GM21381 (cell line): ENCODE data around the gene TMEM259.
"Not testable (repeated sequence)": the region's sequence is repeated elsewhere in the genome, so short reads cannot be mapped to it uniquely, and the experiment has no call there.

Source experiments
- ATAC-seq: cut with Tn5 transposase; IDR thresholded peaks from one replicate; pipeline ENCODE4 v1.9.1; 2021; ENCODE audit warnings: mild to moderate bottlenecking, moderate library complexity; ENCODE audit not compliant: unreplicated experiment

TMEM259 gene

GRCh38 chr19:1040476-1041271, 19.8 kb upstream of the TMEM259 start:
- peak; percentile 45 for ATAC-seq

- peak; percentile 61 for ATAC-seq
Measured at GRCh38 chr19:1039646-1040475, 18.9 kb upstream of the TMEM259 start, which contains the start of gene ABCA7. TSS of gene ABCA7 (plus strand) at chr19:1040107. CDS start at chr19:1041362, 1,255 bp downstream.

DNA sequence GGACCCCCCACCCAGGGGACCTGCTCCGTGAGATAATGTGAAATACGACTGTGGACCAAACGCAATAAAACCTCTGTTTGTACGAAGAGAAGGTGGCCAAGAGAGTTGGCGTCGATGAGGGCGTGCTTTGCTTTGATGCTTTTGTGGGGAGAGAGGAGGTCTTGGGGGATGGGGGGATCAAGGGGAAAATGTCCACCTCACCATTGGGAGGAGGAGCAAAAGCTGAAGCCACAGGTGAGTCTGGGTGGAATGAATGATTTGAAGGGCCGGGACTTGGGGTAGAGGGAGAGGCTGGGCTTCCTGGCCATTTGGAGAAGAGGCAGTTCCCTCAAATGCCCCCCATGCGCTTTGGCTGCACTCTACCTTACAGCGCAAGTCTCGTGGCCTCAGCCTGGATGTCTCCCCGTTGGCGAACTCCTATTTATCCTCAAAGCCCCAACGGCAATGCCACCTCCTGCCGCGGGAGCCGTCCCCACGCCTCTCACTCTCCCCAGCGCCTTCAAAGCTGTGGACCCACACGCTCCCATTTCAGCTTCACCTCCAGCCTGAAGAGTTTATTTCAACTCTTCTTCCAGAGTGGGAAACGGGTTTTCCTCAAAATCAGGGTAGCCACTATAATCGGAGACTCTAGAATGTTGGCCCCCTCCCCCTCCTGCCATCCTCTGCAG, 18.2 kb upstream of the TMEM259 start:
- ATAC-seq, result no peak

- ATAC-seq, result peak; percentile 8
Measured at GRCh38 chr19:1037621-1038064, 16.7 kb upstream of the TMEM259 start.

DNA sequence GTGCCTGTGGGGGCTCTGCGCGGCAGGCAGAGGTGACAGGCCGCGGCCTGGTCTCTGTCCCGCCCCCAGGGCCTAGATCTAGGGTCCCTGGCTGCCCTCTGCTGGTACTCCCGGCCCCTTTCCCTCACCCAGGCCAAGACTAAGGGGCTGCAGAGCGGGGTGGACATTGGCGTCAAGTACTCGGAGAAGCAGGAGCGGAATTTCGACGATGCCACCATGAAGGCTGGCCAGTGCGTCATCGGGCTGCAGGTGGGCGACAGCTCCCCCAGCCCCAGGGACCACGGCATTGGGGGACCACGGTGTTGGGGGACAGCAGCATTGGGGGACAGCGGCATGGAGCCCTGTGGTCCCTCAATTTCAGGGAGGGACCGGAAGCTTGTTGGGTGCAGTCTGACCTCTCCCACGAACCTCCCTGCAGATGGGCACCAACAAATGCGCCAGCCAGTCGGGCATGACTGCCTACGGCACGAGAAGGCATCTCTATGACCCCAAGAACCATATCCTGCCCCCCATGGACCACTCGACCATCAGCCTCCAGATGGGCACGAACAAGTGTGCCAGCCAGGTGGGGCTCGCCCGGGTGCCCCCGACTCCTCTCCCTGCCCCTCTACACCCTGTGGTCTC, 15.2 kb upstream of the TMEM259 start:
- ATAC-seq, result no peak

DNA sequence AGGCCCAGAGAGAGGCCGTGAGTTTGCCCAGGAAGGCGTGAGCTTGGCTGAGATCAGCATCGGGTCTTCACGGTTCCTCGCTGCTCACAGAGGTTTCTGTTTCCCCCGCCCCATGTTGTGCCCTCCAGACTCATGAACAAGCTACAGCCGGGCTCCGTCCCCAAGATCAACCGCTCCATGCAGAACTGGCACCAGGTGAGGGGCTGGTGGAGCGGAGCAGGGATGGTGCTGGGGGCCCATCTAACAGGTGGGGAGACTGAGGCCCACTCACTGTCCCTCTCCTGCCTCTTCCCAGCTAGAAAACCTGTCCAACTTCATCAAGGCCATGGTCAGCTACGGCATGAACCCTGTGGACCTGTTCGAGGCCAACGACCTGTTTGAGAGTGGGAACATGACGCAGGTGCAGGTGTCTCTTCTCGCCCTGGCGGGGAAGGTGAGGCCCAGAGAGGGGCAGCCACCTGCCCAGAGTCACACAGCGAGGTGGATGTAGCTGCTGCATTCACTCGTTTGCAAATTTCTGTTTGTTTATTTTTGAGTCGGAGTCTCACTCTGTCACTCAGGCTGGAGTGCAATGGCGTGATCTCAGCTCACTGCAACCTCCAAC, 11.4 kb upstream of the TMEM259 start:
- no peak for ATAC-seq

DNA sequence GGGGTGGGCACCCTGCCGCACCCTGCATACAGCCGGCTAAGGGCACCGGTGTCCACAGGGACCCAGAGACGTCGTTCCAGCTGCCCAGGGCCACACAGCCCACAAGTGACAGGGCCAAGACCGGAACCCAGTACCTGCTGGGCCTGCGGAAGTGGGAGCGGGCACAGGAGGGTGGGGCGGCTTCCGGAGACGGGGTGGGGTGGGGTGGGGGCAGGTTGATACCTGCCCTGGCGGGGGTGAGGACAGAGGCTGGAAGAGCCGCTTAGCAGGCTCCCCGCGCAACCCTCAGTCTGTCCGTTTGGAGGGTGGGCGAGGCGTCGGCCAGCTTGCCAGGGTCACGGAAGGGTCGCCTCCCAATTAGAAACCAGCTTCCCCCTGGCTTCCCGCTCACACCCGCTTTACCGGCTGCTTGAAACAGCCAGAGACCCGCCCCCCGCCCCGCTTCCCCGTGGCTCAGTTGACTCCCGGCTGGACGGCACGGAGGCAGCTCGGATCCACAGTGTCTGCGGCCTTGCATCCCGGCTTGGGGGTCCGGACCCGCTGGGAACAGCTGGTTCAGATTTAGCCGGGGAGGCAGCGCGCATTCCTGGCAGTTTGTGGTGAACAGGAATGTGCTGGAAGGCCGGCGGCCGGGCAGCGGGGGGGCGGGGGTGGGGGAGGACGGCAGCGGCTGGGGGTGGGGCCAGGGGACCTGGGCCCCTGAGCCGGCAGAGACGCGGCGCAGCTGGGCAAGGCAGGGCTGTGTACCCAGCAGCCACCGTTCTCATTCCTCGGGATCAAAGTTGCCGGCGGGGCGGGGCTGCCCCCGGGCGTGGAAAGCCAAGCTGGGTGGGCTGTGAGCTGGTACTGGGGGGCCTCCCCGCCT, 7.4 kb upstream of the TMEM259 start:
- ATAC-seq, result peak; percentile 31

- ATAC-seq, result no peak
Measured at GRCh38 chr19:1027650-1028061, 6.7 kb upstream of the TMEM259 start.

GRCh38 chr19:1026783-1027649, 6.1 kb upstream of the TMEM259 start:
- ATAC-seq, result no peak

DNA sequence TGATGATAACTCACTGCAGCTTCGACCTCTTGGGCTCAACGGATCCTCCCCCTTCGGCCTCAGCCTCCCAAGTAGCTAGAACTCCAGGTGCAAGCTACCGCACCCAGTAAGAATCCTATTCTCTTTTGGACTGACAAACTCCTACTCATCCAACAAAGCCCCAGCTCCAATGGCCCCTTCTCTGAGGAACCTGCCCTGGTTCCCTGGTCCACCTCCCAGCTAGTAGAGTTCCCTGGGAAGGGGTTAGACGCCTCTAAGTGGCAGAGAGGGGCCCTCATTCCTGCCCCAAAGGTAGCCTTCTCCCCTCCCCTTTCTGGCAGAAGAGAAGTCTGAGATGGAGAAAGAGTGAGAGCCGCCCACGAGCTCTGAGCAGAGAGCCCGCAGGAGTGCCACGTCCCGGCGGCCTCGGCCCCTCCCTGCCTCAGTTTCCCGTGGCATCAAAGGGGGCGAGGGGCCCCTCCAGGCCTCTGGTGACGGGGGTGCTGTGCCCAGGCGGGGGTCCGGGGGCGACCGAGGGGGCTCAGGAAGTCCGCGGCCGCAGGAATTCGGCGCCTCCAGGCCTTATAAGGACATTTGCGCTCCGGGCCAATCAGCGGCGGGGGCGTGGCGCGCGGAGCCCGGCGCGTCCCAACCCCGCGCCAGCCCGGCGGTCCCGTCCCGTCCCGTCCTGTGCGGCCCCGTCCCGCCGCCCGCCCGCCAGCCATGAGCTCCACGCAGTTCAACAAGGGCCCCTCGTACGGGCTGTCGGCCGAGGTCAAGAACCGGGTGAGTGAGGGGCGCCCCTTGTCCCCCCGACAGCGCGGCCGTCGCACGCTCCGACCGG, 5.2 kb upstream of the TMEM259 start, which contains the start of gene CNN2:
CNN2 (plus strand) TSS at position 649 of the 823 bp plus-strand sequence; CDS start at position 703, 54 bp downstream.
- peak; percentile 53 for ATAC-seq

GRCh38 chr19:1025080-1025479, 4.2 kb upstream of the TMEM259 start:
- ATAC-seq, result not testable (repeated sequence)

DNA sequence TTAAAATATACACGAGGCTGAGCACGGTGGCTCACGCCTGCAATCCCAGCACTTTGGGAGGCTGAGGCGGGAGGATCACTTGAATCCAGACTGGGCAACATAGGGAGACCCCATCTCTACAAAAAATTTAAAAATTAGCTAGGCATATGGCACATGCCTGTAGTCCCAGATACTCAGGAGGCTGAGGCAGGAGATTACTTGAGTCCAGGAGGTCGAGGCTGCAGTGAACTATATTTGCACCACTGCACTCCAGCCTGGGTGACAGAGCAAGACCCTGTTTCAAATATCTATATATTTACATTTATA, 2.9 kb upstream of the TMEM259 start:
- not testable (repeated sequence) for ATAC-seq

- ATAC-seq, result no peak
Measured at GRCh38 chr19:1019980-1020867, 699 bp downstream of the TMEM259 start.

DNA sequence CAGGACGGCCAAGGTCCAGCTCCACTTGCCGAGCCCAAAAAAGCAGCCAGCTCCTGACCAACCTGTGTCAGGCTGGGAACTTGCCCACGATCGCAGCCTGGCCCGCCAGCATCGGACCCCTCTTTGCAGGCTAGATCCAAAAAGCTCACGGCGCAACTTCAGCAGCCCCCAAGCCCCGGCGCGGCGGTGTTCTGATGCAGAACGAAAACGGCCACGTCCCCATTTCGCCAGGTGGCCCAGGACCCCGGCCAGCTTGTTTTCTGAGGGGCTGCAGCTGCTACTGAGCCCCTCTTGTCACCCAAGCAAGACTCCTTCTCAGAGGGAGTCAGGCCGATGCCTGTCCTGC, 1.3 kb downstream of the TMEM259 start:
- no peak for ATAC-seq

- no peak for ATAC-seq
Measured at GRCh38 chr19:1018932-1019615, 1.8 kb downstream of the TMEM259 start.

DNA sequence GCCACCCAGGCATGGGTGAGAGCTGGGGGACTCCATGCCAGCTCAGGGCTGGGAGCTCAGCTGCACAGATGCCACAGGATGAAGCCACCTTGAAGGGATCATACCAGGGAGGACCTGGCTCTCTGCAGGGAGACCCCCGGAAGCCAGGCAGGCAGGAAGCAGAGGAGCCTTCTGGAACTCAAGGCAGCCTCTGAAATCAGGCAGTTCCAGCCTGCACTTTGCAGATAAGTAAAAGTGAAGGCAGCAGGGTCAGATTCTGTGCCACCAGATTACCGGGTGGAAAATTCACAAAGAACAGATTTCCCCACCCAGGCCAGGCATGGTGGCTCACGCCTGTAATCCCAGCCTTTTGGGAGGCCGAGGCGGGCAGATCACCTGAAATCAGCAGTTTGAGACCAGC, 2.5 kb downstream of the TMEM259 start:
- ATAC-seq, result no peak
